ENCODE measurements around the gene ZIM2. TPM values are rescaled to one million over a fixed set of nuclear protein-coding genes. Genes with fewer than 3 reads are reported as not detected.

ZIM2 gene
- total and polyA plus RNA-seq, 10 of the 15 experiments (the other 5 are each of a cell fraction or from before 2014, with no cell fraction given): not detected

- DNase-seq (ENCODE audit: low read depth, low spot score): no peak
- H3K36me3 ChIP-seq (ENCODE audit: control insufficient read depth in 2 of 2, insufficient read depth in 2 of 2, low read length in 1 of 2): no peaks in the 10 kb centered on the region
- no peak for ATAC-seq
- ChIA-PET POLR2A (no interaction called here), RAD21 (ENCODE audit: unreplicated experiment) (no interaction called here), CTCF (interaction anchor here (0.6 kb wide), 1 partner anchor 682 kb away, joined by 3 read pairs; no protein-coding TSS in a partner anchor), SMC1A (ENCODE audit: uncharacterized antibody, unreplicated experiment) (no interaction called here)
- H3K4me2 ChIP-seq (ENCODE audit: control insufficient read depth, insufficient read depth): no peak overlapping the region
- in situ Hi-C loops (cut with MboI) (no loop called here), intact Hi-C loops (cut with micrococcal nuclease; ENCODE audit: unreplicated experiment) (no loop called here)
- 8% methylated on average over 5 of the region's 5 CpGs for WGBS (ENCODE audit: insufficient coverage, insufficient replicate concordance, low lambda C conversion rate, missing lambda C conversion rate)
- H3K27me3 ChIP-seq (replicated peaks in 1 of 2; ENCODE audit: control insufficient read depth in 2 of 2, insufficient read depth in 2 of 2, low read length in 1 of 2): no peaks in the 10 kb centered on the region
- H4K20me1 ChIP-seq (ENCODE audit: control insufficient read depth, insufficient read depth): no peaks in the 10 kb centered on the region
- no peak for FAIRE-seq
- no peak overlapping the region for H2AFZ ChIP-seq (ENCODE audit: control insufficient read depth, low read depth, low read length)
- no peak overlapping the region for H3K4me3 ChIP-seq
- no peak for TF ChIP-seq SUPT20H (IDR thresholded peaks at IDR 0.05; ENCODE audit: borderline replicate concordance, control insufficient read depth, low read depth, low read length)
- 0 out of 2 replicates have a peak, but pooled peaks have one; percentile 9 for TF ChIP-seq RAD21 (IDR thresholded peaks at IDR 0.05; ENCODE audit: insufficient read depth, low read depth, low read length)
- H3K4me1 ChIP-seq (ENCODE audit: control insufficient read depth, insufficient read depth, low read length): no peaks in the 10 kb centered on the region
- no peak overlapping the region for H3K9ac ChIP-seq (ENCODE audit: control insufficient read depth, insufficient read depth, low read length)
- H3K27ac ChIP-seq (ENCODE audit: control insufficient read depth, insufficient read depth): no peak overlapping the region
- no peaks in the 10 kb centered on the region for H3K79me2 ChIP-seq (ENCODE audit: control insufficient read depth, insufficient read depth, low read length)
- BruUV-seq (replicated peaks): no TSS peak
- H3K9me3 ChIP-seq (replicated peaks; ENCODE audit: control insufficient read depth, insufficient read depth, low read length): no peaks in the 10 kb centered on the region; the same call in 2 of the 3 replicates
Observed at GRCh38 chr19:56748378-56748777, 92.1 kb downstream of the ZIM2 start.

GRCh38 chr19:56746367-56746766 lies 94.2 kb downstream of the ZIM2 start:
- Histone ChIP-seq H3K9me3 (replicated peaks; ENCODE audit: control insufficient read depth, insufficient read depth, low read length) (no peaks in the 10 kb centered on the region; the same call in 2 of the 3 replicates), H3K9ac (ENCODE audit: control insufficient read depth, insufficient read depth, low read length) (no peak overlapping the region), H3K27ac (ENCODE audit: control insufficient read depth, insufficient read depth) (no peak overlapping the region), H3K36me3 (ENCODE audit: control insufficient read depth in 2 of 2, insufficient read depth in 2 of 2, low read length in 1 of 2) (no peaks in the 10 kb centered on the region), H3K79me2 (ENCODE audit: control insufficient read depth, insufficient read depth, low read length) (no peaks in the 10 kb centered on the region), H3K4me2 (ENCODE audit: control insufficient read depth, insufficient read depth) (no peak overlapping the region), H3K4me3 (no peak overlapping the region), H2AFZ (ENCODE audit: control insufficient read depth, low read depth, low read length) (no peak overlapping the region), H4K20me1 (ENCODE audit: control insufficient read depth, insufficient read depth) (no peaks in the 10 kb centered on the region), H3K4me1 (ENCODE audit: control insufficient read depth, insufficient read depth, low read length) (no peaks in the 10 kb centered on the region), H3K27me3 (replicated peaks in 1 of 2; ENCODE audit: control insufficient read depth in 2 of 2, insufficient read depth in 2 of 2, low read length in 1 of 2) (no peaks in the 10 kb centered on the region)
- ChIA-PET RAD21 (ENCODE audit: unreplicated experiment) (no interaction called here), SMC1A (ENCODE audit: uncharacterized antibody, unreplicated experiment) (no interaction called here), CTCF (no interaction called here), POLR2A (no interaction called here)
- TF ChIP-seq CREM (IDR thresholded peaks at IDR 0.05; ENCODE audit: low read depth) (no peak), BCLAF1 (IDR thresholded peaks at IDR 0.05) (no peak), NR2F1 (conservative IDR thresholded peaks at IDR 0.05) (no peak), ZNF207 (IDR thresholded peaks at IDR 0.05; ENCODE audit: borderline replicate concordance) (no peak), CTCF (IDR thresholded peaks at IDR 0.05 in 2 of 3, conservative IDR thresholded peaks at IDR 0.05 in 1 of 3; ENCODE audit: control insufficient read depth in 2 of 3, extremely low read depth in 1 of 3, insufficient read depth in 1 of 3, low read depth in 3 of 3, low read length in 3 of 3) (no peak), TARDBP (IDR thresholded peaks at IDR 0.05; ENCODE audit: borderline replicate concordance) (no peak), POU2F2 (IDR thresholded peaks at IDR 0.05; ENCODE audit: borderline replicate concordance, low read depth, low read length) (no peak)
- BruUV-seq (replicated peaks): no TSS peak
- WGBS (ENCODE audit: insufficient coverage, insufficient replicate concordance, low lambda C conversion rate, missing lambda C conversion rate): 0% methylated on average over 3 of the region's 3 CpGs
- in situ Hi-C loops (cut with MboI): no loop called here
- intact Hi-C loops (cut with micrococcal nuclease; ENCODE audit: unreplicated experiment): no loop called here
- FAIRE-seq: no peak
- ATAC-seq: no peak
- no peak for DNase-seq (ENCODE audit: low read depth, low spot score)
